GM12878 (cell line): ENCODE data around the gene TMC7. TPM values are rescaled to one million over a fixed set of nuclear protein-coding genes. Genes with fewer than 3 reads are reported as not detected.

Experiments
- ELK1 ChIP-seq: IDR thresholded peaks from 2 replicates; pipeline ENCODE4 v1.6.1; 2012; ENCODE audit warnings: low read depth, low read length, improper control_type of control experiment
- JUNB ChIP-seq: IDR thresholded peaks from 2 replicates; pipeline ENCODE4 v1.6.1; 2016; ENCODE audit warnings: antibody characterized with exemption, mild to moderate bottlenecking
- MLLT1 ChIP-seq: fragments of 450-650 bp; IDR thresholded peaks from 2 replicates; pipeline ENCODE4 v1.6.1; 2016; ENCODE audit warnings: mild to moderate bottlenecking
- POLR2AphosphoS2 ChIP-seq: IDR thresholded peaks from 2 replicates; pipeline ENCODE4 v1.6.1; 2011; ENCODE audit warnings: low read depth, mild to moderate bottlenecking, low read length, improper control_type of control experiment, moderate library complexity
- PRDM15 ChIP-seq: fragments of 450-650 bp; formaldehyde crosslinking; IDR thresholded peaks from 2 replicates; pipeline ENCODE4 v1.4.0; 2020; ENCODE audit warnings: mild to moderate bottlenecking, moderate library complexity
- RCOR1 ChIP-seq: conservative IDR thresholded peaks from 2 replicates; pipeline ENCODE4 v1.6.1; 2012; ENCODE audit warnings: low read depth, low read length, improper control_type of control experiment
- REST ChIP-seq: IDR thresholded peaks from 2 replicates; pipeline ENCODE4 v1.6.1; 2012; ENCODE audit warnings: mild to moderate bottlenecking, low read depth, low read length
- SMARCA5 ChIP-seq: fragments of 450-650 bp; IDR thresholded peaks from 2 replicates; pipeline ENCODE4 v1.6.1; 2017; ENCODE audit warnings: mild to moderate bottlenecking
- TCF12 ChIP-seq: IDR thresholded peaks from 2 replicates; pipeline ENCODE4 v1.6.1; 2011; ENCODE audit warnings: low read depth, mild to moderate bottlenecking, low read length
- ZNF592 ChIP-seq: fragments of 450-650 bp; IDR thresholded peaks from 2 replicates; pipeline ENCODE4 v1.6.1; 2017; ENCODE audit warnings: mild to moderate bottlenecking, moderate library complexity
- polyA plus RNA-seq, 11 experiments: library from polyadenylated mRNA; depleted of rRNA in 4 of 11; unstranded in 6 of 11; stranded (reverse) in 5 of 11; fragments of >200 nt; fragmentation: Nextera tagmentation in 4 of 11; fragmentation: Illumina TruSeq in 1 of 11; extraction: Ambion mirVana in 4 of 11; extraction: Trizol in 1 of 11; gene quantifications; 1 replicate in 1 of 11; 2 replicates in 10 of 11; pipeline versions ENCODE4 v1.2.1 to v1.2.3, GENCODE V29; 2011 to 2016; ENCODE audit warnings: inconsistent platforms in 2 of 11, missing spikeins in 2 of 11, low read depth in 1 of 11
- total RNA-seq, 4 experiments: library from RNA; depleted of rRNA in 3 of 4; stranded (reverse); fragments of >200 nt in 3 of 4; fragmentation: Illumina TruSeq in 1 of 4; extraction: Trizol in 1 of 4; gene quantifications; 2 replicates each; pipeline versions ENCODE4 v1.2.1 to v1.2.3, GENCODE V29; 2013 to 2021

The TMC7 gene
- total and polyA plus RNA-seq, 10 of the 15 experiments (the other 5 are each of a cell fraction or from before 2014, with no cell fraction given) = 0.15 TPM; not detected in 9

GRCh38 chr16:19094542-19095365 lies 111.0 kb downstream of the TMC7 start (continued):
- TF ChIP-seq REST (no peak), TCF12 (0 out of 2 replicates have a peak, but pooled peaks have one; percentile 58), PRDM15 (no peak), MLLT1 (no peak), RCOR1 (no peak), SMARCA5 (no peak), POLR2AphosphoS2 (no peak), ZNF592 (no peak), JUNB (no peak), ELK1 (no peak)
